ENCODE data around the gene MPP7.

DNA sequence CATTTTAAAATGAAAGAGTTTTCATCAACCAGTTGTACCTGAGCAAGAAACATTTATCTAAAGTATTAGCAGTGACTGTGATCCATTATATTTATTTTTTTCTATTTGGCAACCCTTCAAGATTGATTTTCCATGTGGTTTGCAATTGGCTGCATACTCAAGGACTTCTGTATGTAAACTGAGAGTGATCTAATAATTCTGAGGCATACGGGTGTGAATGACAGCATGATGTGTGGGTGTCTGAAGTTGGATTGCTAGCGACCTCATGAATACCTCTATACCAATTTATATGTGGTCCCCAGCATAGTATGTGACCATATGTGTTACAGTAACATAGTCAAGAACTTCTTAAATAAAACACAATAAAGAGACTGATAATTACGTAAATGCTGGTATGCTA lies 8.2 kb upstream of the MPP7 start:
- TF ChIP-seq, protein P1, sequence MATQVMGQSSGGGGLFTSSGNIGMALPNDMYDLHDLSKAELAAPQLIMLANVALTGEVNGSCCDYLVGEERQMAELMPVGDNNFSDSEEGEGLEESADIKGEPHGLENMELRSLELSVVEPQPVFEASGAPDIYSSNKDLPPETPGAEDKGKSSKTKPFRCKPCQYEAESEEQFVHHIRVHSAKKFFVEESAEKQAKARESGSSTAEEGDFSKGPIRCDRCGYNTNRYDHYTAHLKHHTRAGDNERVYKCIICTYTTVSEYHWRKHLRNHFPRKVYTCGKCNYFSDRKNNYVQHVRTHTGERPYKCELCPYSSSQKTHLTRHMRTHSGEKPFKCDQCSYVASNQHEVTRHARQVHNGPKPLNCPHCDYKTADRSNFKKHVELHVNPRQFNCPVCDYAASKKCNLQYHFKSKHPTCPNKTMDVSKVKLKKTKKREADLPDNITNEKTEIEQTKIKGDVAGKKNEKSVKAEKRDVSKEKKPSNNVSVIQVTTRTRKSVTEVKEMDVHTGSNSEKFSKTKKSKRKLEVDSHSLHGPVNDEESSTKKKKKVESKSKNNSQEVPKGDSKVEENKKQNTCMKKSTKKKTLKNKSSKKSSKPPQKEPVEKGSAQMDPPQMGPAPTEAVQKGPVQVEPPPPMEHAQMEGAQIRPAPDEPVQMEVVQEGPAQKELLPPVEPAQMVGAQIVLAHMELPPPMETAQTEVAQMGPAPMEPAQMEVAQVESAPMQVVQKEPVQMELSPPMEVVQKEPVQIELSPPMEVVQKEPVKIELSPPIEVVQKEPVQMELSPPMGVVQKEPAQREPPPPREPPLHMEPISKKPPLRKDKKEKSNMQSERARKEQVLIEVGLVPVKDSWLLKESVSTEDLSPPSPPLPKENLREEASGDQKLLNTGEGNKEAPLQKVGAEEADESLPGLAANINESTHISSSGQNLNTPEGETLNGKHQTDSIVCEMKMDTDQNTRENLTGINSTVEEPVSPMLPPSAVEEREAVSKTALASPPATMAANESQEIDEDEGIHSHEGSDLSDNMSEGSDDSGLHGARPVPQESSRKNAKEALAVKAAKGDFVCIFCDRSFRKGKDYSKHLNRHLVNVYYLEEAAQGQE (IDR thresholded peaks at IDR 0.05; ENCODE audit: low read depth): no peak
- TF ChIP-seq TAF1 (IDR thresholded peaks at IDR 0.05; ENCODE audit: low read depth) (no peak), CEBPB (IDR thresholded peaks at IDR 0.05) (no peak), EP300 (IDR thresholded peaks at IDR 0.05; ENCODE audit: borderline replicate concordance) (no peak), RAD21 (IDR thresholded peaks at IDR 0.05; ENCODE audit: low read depth) (no peak), NFIC (IDR thresholded peaks at IDR 0.05) (no peak), ZBTB7A (IDR thresholded peaks at IDR 0.05; ENCODE audit: low read depth) (no peak), USF1 (IDR thresholded peaks at IDR 0.05) (no peak), FOXM1 (IDR thresholded peaks at IDR 0.05; ENCODE audit: borderline replicate concordance, low read depth) (no peak), CREB1 (IDR thresholded peaks at IDR 0.05; ENCODE audit: low read depth) (no peak), YY1 (IDR thresholded peaks at IDR 0.05; ENCODE audit: low read depth) (no peak), EGR1 (IDR thresholded peaks at IDR 0.05) (no peak)
- TF ChIP-seq, protein P2, sequence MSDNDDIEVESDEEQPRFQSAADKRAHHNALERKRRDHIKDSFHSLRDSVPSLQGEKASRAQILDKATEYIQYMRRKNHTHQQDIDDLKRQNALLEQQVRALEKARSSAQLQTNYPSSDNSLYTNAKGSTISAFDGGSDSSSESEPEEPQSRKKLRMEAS (IDR thresholded peaks at IDR 0.05): no peak

Data from Ishikawa (cell line).